Mesothelial cell of epicardium (in vitro differentiated cells): Measurements from ENCODE around the gene PSMC4. TPM values are rescaled to one million over a fixed set of nuclear protein-coding genes. Genes with fewer than 3 reads are reported as not detected.

Source experiments
- DNase-seq, 2 experiments: peaks; one replicate each; pipeline ENCODE4 v3.0.0; 2021; ENCODE audit warnings: low spot score in 2 of 2; ENCODE audit not compliant: unreplicated experiment in 2 of 2
- H3K27ac Mint-ChIP-seq: 2 replicates; pipeline ENCODE4 v1.8.0; 2021; ENCODE audit warnings: mixed read lengths
- H3K27me3 Mint-ChIP-seq: 2 replicates; pipeline ENCODE4 v1.8.0; 2021; ENCODE audit warnings: low read depth, mixed read lengths
- H3K36me3 Mint-ChIP-seq: 2 replicates; pipeline ENCODE4 v1.8.0; 2021; ENCODE audit warnings: mixed read lengths
- H3K4me1 Mint-ChIP-seq: 2 replicates; pipeline ENCODE4 v1.8.0; 2021; ENCODE audit warnings: mixed read lengths
- H3K4me3 Mint-ChIP-seq: 2 replicates; pipeline ENCODE4 v1.8.0; 2021; ENCODE audit warnings: mild to moderate bottlenecking, moderate library complexity, mixed read lengths
- H3K9me3 Mint-ChIP-seq: 2 replicates; pipeline ENCODE4 v1.8.0; 2021; ENCODE audit warnings: mixed read lengths
- total RNA-seq: library from RNA; stranded (reverse); gene quantifications from 3 replicates; pipeline ENCODE4 v1.2.1, GENCODE V29; 2021
- TF ChIP-seq, protein P1 (sequence below): fragments of 200-600 bp; sonication (generic); IDR thresholded peaks from one replicate; pipeline ENCODE4 v1.5.0; 2021; ENCODE audit warnings: antibody characterized with exemption; ENCODE audit not compliant: unreplicated experiment

PSMC4 gene
- total RNA-seq, 1 donor from 2014 or later, result 85.8 TPM

DNA sequence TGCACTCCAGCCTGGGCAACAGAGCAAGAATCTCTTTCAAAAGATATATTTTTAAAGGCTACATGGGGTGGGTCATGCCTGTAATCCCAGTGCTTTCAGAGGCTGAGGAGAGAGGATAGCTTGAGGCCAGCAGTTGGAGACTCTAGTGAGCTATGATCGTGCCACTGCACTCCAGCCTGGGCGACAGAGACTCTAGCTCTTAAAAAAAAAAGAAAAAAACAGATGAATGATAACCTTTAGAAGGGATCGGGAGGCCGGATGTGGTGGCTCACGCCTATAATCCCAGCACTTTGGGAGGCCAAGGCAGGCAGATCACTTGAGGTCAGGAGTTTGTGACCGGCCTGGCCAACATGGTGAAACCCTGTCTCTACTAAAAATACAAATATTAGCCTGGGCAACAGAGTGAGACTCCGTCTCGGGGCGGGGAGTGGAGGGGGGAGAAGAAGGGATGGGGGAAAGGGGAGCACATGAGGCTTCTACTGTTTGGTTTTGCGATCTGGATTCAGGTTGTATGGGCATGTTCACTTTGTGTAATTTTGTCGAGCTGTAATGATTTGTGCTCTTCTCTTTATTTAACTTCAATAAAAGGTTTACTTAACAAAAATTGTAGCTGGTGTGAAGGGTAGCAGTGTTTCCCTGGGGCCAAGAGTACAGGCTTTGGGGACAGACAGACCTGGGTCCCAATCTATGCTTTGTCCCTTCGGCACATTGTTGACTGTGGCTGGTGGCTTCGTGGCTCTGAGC is 1.1 kb upstream of the PSMC4 start:
- TF ChIP-seq, protein P1, sequence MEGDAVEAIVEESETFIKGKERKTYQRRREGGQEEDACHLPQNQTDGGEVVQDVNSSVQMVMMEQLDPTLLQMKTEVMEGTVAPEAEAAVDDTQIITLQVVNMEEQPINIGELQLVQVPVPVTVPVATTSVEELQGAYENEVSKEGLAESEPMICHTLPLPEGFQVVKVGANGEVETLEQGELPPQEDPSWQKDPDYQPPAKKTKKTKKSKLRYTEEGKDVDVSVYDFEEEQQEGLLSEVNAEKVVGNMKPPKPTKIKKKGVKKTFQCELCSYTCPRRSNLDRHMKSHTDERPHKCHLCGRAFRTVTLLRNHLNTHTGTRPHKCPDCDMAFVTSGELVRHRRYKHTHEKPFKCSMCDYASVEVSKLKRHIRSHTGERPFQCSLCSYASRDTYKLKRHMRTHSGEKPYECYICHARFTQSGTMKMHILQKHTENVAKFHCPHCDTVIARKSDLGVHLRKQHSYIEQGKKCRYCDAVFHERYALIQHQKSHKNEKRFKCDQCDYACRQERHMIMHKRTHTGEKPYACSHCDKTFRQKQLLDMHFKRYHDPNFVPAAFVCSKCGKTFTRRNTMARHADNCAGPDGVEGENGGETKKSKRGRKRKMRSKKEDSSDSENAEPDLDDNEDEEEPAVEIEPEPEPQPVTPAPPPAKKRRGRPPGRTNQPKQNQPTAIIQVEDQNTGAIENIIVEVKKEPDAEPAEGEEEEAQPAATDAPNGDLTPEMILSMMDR, result no peak
- Mint-ChIP-seq H3K27me3 (no peaks in the 10 kb centered on the region), H3K4me3 (peak overlapping the region; percentile 98), H3K36me3 (peaks cover 14% of the 10 kb centered on the region), H3K4me1 (peaks cover 28% of the 10 kb centered on the region), H3K9me3 (no peaks in the 10 kb centered on the region), H3K27ac (peak overlapping the region; percentile 98)
- peak in 1 of 2 experiments; percentile 10 for DNase-seq

GRCh38 chr19:39970425-39970674 is 615 bp upstream of the PSMC4 start:
- Mint-ChIP-seq H3K4me3 (peak overlapping the region; percentile 98), H3K4me1 (peaks cover 28% of the 10 kb centered on the region), H3K36me3 (peaks cover 18% of the 10 kb centered on the region), H3K9me3 (no peaks in the 10 kb centered on the region), H3K27me3 (no peaks in the 10 kb centered on the region), H3K27ac (peak overlapping the region; percentile 98)
- DNase-seq, result no peak
- TF ChIP-seq, protein P1, result no peak

GRCh38 chr19:39971380-39972035 is 543 bp downstream of the PSMC4 start:
- peak overlapping the region; percentile 98 for H3K4me3 Mint-ChIP-seq
- H3K27ac Mint-ChIP-seq, result peak overlapping the region; percentile 98
- peaks cover 22% of the 10 kb centered on the region for H3K36me3 Mint-ChIP-seq
- TF ChIP-seq, protein P1, result no peak
- peaks cover 28% of the 10 kb centered on the region for H3K4me1 Mint-ChIP-seq
- no peaks in the 10 kb centered on the region for H3K27me3 Mint-ChIP-seq
- H3K9me3 Mint-ChIP-seq, result no peaks in the 10 kb centered on the region
- DNase-seq, result peak in 1 of 2 experiments; percentile 23

DNA sequence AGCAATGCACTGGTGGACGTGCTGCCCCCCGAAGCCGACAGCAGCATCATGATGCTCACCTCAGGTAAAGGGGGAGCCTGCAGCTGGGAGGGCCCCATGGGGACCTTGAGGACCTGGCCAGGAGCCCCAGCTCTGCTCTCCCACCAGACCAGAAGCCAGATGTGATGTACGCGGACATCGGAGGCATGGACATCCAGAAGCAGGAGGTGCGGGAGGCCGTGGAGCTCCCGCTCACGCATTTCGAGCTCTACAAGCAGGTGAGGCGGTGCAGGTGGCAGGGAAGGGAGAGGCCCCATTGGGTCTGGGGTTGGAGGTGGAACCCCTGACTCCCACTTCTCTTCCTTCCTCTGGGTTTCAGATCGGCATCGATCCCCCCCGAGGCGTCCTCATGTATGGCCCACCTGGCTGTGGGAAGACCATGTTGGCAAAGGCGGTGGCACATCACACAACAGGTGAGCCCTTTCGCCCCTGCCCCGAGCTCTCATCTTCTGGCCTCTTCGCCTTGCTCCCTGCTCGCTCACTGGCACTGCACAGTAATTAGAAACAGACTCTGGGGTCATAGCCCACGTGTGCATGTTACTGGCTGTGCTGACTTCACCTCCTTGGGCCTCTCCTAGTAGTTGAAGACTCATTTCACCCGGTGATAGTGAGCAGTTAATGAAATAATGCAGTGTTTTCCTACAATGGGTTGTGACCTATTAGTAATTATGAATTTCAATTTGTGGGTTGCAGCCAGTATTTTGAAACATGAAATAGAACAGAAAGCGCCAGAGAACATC is 3.6 kb downstream of the PSMC4 start:
- H3K4me1 Mint-ChIP-seq, result peaks cover 23% of the 10 kb centered on the region
- H3K27ac Mint-ChIP-seq, result no peak overlapping the region
- H3K36me3 Mint-ChIP-seq, result peaks cover 43% of the 10 kb centered on the region
- DNase-seq, result no peak
- H3K9me3 Mint-ChIP-seq, result no peaks in the 10 kb centered on the region
- no peak overlapping the region for H3K4me3 Mint-ChIP-seq
- TF ChIP-seq, protein P1, result no peak
- H3K27me3 Mint-ChIP-seq, result no peaks in the 10 kb centered on the region

DNA sequence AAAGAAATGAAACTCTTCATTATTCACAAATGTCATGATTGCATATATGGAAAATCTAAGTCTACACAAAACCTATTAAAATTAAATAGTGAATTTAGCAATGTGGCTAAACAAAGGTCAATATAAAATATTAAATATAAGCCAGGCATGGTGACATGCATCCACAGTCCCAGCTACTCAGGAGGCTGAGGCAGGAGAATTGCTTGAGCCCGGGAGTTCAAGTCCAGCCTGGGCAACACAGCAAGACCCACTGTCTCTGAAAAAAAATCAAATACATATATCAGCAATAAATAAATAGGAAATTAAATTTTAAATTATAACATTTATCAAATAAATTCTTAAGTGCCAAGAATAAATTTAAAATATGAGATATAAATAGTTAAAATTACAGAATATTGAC is 11.9 kb downstream of the PSMC4 start:
- no peak overlapping the region for H3K4me3 Mint-ChIP-seq
- H3K9me3 Mint-ChIP-seq, result peaks cover 44% of the 10 kb centered on the region
- H3K27me3 Mint-ChIP-seq, result no peaks in the 10 kb centered on the region
- no peaks in the 10 kb centered on the region for H3K4me1 Mint-ChIP-seq
- no peak for DNase-seq
- H3K36me3 Mint-ChIP-seq, result peaks cover 82% of the 10 kb centered on the region
- no peak overlapping the region for H3K27ac Mint-ChIP-seq
- TF ChIP-seq, protein P1, result no peak
